H9 (cell line): ENCODE results near the gene FUT9. TPM values are rescaled to one million over a fixed set of nuclear protein-coding genes. Genes with fewer than 3 reads are reported as not detected.

Source experiments
- DNase-seq: peaks from one replicate; pipeline ENCODE4 v3.0.0-alpha.2; 2017
- H2AFZ ChIP-seq: one replicate; pipeline ENCODE4 v1.6.1; 2013; ENCODE audit warnings: mild to moderate bottlenecking, low read length, control low read depth, moderate library complexity
- H2AK5ac ChIP-seq: 2 replicates; pipeline ENCODE4 v1.6.1; 2013; ENCODE audit warnings: low read length, control low read depth, mixed read lengths; ENCODE audit not compliant: insufficient read length
- H2BK120ac ChIP-seq: one replicate; pipeline ENCODE4 v1.6.1; 2013; ENCODE audit warnings: low read depth, mild to moderate bottlenecking, low read length, control low read depth, inconsistent platforms; ENCODE audit not compliant: poor library complexity, severe bottlenecking
- H2BK12ac ChIP-seq: 2 replicates; pipeline ENCODE4 v1.6.1; 2013; ENCODE audit warnings: low read length, control low read depth, mixed read lengths, low read depth; ENCODE audit not compliant: insufficient read length
- H2BK15ac ChIP-seq: 2 replicates; pipeline ENCODE4 v1.6.1; 2013; ENCODE audit warnings: low read depth, low read length, control low read depth
- H2BK20ac ChIP-seq: one replicate; pipeline ENCODE4 v1.6.1; 2013; ENCODE audit warnings: low read depth, mild to moderate bottlenecking, low read length, control low read depth, inconsistent platforms; ENCODE audit not compliant: poor library complexity, severe bottlenecking
- H2BK5ac ChIP-seq: 2 replicates; pipeline ENCODE4 v1.6.1; 2013; ENCODE audit warnings: low read length, control low read depth, mixed read lengths; ENCODE audit not compliant: insufficient read length
- H3K14ac ChIP-seq: 2 replicates; pipeline ENCODE4 v1.6.1; 2013; ENCODE audit warnings: low read length, control low read depth; ENCODE audit not compliant: insufficient read depth
- H3K18ac ChIP-seq: 2 replicates; pipeline ENCODE4 v1.6.1; 2013; ENCODE audit warnings: low read depth, mild to moderate bottlenecking, mixed read lengths, low read length, control low read depth; ENCODE audit not compliant: insufficient read length
- H3K23ac ChIP-seq: 2 replicates; pipeline ENCODE4 v1.6.1; 2013; ENCODE audit warnings: low read length, control low read depth, mixed read lengths, low read depth; ENCODE audit not compliant: insufficient read length
- H3K23me2 ChIP-seq: 2 replicates; pipeline ENCODE4 v1.6.1; 2013; ENCODE audit warnings: low read depth, mild to moderate bottlenecking, mixed read lengths, low read length, control low read depth; ENCODE audit not compliant: insufficient read length, poor library complexity, severe bottlenecking
- H3K27ac ChIP-seq: 2 replicates; pipeline ENCODE4 v1.5.1; 2013; ENCODE audit warnings: low read length, control low read depth, mixed read lengths, low read depth; ENCODE audit not compliant: insufficient read length
- H3K27me3 ChIP-seq: 2 replicates; pipeline ENCODE4 v1.6.1; 2013; ENCODE audit warnings: low read length, control low read depth, inconsistent platforms; ENCODE audit not compliant: insufficient read depth
- H3K4ac ChIP-seq: 2 replicates; pipeline ENCODE4 v1.6.1; 2013; ENCODE audit warnings: low read depth, mild to moderate bottlenecking, control low read depth, inconsistent platforms, low read length, moderate library complexity
- H3K4me1 ChIP-seq: 2 replicates; pipeline ENCODE4 v1.6.1; 2013; ENCODE audit warnings: low read length, control low read depth, inconsistent platforms; ENCODE audit not compliant: insufficient read depth
- H3K4me2 ChIP-seq: 2 replicates; pipeline ENCODE4 v1.6.1; 2013; ENCODE audit warnings: low read length, control low read depth, mixed read lengths; ENCODE audit not compliant: insufficient read length, insufficient read depth
- H3K56ac ChIP-seq: 2 replicates; pipeline ENCODE4 v1.6.1; 2013; ENCODE audit warnings: low read depth, mild to moderate bottlenecking, mixed read lengths, low read length, control low read depth; ENCODE audit not compliant: insufficient read length
- H3K79me1 ChIP-seq: 2 replicates; pipeline ENCODE4 v1.6.1; 2013; ENCODE audit warnings: low read depth, mild to moderate bottlenecking, moderate library complexity, low read length, control low read depth, inconsistent platforms; ENCODE audit not compliant: insufficient read depth, poor library complexity, severe bottlenecking
- H3K79me2 ChIP-seq: 2 replicates; pipeline ENCODE4 v1.6.1; 2013; ENCODE audit warnings: low read length, control low read depth, inconsistent platforms; ENCODE audit not compliant: insufficient read depth
- H3K9ac ChIP-seq: 2 replicates; pipeline ENCODE4 v1.6.1; 2013; ENCODE audit warnings: low read length, control low read depth, mixed read lengths; ENCODE audit not compliant: insufficient read length; ENCODE audit errors: extremely low read depth
- H3K9me3 ChIP-seq: one replicate; pipeline ENCODE4 v1.6.1; 2013; ENCODE audit warnings: low read depth, low read length, inconsistent platforms; ENCODE audit not compliant: control insufficient read depth
- H3T11ph ChIP-seq: one replicate; pipeline ENCODE4 v1.6.1; 2013; ENCODE audit warnings: mild to moderate bottlenecking, low read length, control low read depth, inconsistent platforms
- H4K20me1 ChIP-seq: one replicate; pipeline ENCODE4 v1.6.1; 2013; ENCODE audit not compliant: control insufficient read depth, insufficient read length, insufficient read depth
- H4K5ac ChIP-seq: 2 replicates; pipeline ENCODE4 v1.6.1; 2013; ENCODE audit warnings: low read depth, mild to moderate bottlenecking, mixed read lengths, low read length, control low read depth; ENCODE audit not compliant: insufficient read length
- H4K8ac ChIP-seq: replicated peaks from 2 replicates; pipeline ENCODE4 v1.6.1; 2013; ENCODE audit warnings: low read length, control low read depth, mixed read lengths, low read depth; ENCODE audit not compliant: insufficient read length
- H4K91ac ChIP-seq: 2 replicates; pipeline ENCODE4 v1.6.1; 2013; ENCODE audit warnings: low read depth, mild to moderate bottlenecking, moderate library complexity, mixed read lengths, low read length, control low read depth; ENCODE audit not compliant: insufficient read length
- H3K27ac Mint-ChIP-seq, 3 experiments: 2 replicates in 2 of 3; 3 replicates in 1 of 3; pipeline ENCODE4 v1.8.0; 2020 to 2021; ENCODE audit warnings: mixed read lengths in 3 of 3, mild to moderate bottlenecking in 1 of 3, moderate library complexity in 1 of 3
- H3K27me3 Mint-ChIP-seq: 2 replicates; pipeline ENCODE4 v1.8.0; 2021; ENCODE audit warnings: low read depth, mild to moderate bottlenecking, moderate library complexity, mixed read lengths
- H3K36me3 Mint-ChIP-seq, 3 experiments: 2 replicates in 2 of 3; 3 replicates in 1 of 3; pipeline ENCODE4 v1.8.0; 2020 to 2021; ENCODE audit warnings: low read depth in 3 of 3, mixed read lengths in 3 of 3; ENCODE audit not compliant: insufficient read depth in 1 of 3
- H3K4me1 Mint-ChIP-seq, 2 experiments: 2 replicates each; pipeline ENCODE4 v1.8.0; 2020; ENCODE audit warnings: mixed read lengths in 2 of 2
- H3K4me3 Mint-ChIP-seq, 2 experiments: 2 replicates in 1 of 2; 3 replicates in 1 of 2; pipeline ENCODE4 v1.8.0; 2020 to 2021; ENCODE audit warnings: mild to moderate bottlenecking in 2 of 2, mixed read lengths in 2 of 2, moderate library complexity in 1 of 2
- H3K9me3 Mint-ChIP-seq, 2 experiments: 2 replicates in 1 of 2; 3 replicates in 1 of 2; pipeline ENCODE4 v1.8.0; 2020; ENCODE audit warnings: mild to moderate bottlenecking in 2 of 2, mixed read lengths in 2 of 2, moderate library complexity in 1 of 2
- WGBS: extraction: QIAGEN DNeasy Blood & Tissue Kit; methylation state at CpG from one replicate; pipeline ENCODE4 v1.1.7; 2013; ENCODE audit warnings: missing lambda C conversion rate, low lambda C conversion rate, mixed read lengths; ENCODE audit not compliant: insufficient read length; ENCODE audit errors: extremely low coverage; 5-methylcytosine and 5-hydroxymethylcytosine counted together
- total RNA-seq: library from RNA; stranded (reverse); gene quantifications from 2 replicates; pipeline ENCODE4 v1.2.1, GENCODE V29; 2021
- TF ChIP-seq, protein P1 (sequence below): fragments of 200-600 bp; sonication (generic); conservative IDR thresholded peaks from 3 replicates; pipeline ENCODE4 v1.8.0; 2021; ENCODE audit warnings: antibody characterized with exemption, mild to moderate bottlenecking

Gene FUT9
- total RNA-seq, 1 experiment from 2014 or later: 1.6 TPM

DNA sequence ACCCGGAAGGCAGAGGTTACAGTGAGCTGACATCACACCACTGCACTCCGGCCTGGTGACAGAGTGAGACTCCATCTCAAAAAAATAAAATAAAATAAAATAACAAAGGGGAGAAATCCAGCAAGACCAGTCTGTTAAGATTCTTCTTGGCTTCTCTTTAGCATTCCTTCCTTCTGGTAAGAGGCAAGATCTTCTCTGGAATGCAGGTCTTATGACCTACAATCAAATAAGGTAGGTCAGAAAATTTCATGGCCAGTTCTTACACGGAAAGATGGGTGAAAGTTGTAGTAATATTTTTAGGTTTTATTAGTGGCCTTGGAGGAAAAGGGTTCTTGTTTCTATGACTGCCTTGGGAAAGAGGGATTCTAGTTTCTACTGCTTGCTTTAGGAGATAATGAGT is 180.9 kb downstream of the FUT9 start:
- no peak overlapping the region for H3K4me2 ChIP-seq

More for the DNA sequence above, 180.9 kb downstream of the FUT9 start:
- WGBS: no CpG with 5 or more reads among the region's 3 CpGs
- H3K4ac ChIP-seq: no peak overlapping the region; the same call in 1 of the 2 replicates
- no peak overlapping the region for H3K56ac ChIP-seq
- H3T11ph ChIP-seq: no peak overlapping the region
- TF ChIP-seq, protein P1, sequence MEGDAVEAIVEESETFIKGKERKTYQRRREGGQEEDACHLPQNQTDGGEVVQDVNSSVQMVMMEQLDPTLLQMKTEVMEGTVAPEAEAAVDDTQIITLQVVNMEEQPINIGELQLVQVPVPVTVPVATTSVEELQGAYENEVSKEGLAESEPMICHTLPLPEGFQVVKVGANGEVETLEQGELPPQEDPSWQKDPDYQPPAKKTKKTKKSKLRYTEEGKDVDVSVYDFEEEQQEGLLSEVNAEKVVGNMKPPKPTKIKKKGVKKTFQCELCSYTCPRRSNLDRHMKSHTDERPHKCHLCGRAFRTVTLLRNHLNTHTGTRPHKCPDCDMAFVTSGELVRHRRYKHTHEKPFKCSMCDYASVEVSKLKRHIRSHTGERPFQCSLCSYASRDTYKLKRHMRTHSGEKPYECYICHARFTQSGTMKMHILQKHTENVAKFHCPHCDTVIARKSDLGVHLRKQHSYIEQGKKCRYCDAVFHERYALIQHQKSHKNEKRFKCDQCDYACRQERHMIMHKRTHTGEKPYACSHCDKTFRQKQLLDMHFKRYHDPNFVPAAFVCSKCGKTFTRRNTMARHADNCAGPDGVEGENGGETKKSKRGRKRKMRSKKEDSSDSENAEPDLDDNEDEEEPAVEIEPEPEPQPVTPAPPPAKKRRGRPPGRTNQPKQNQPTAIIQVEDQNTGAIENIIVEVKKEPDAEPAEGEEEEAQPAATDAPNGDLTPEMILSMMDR: no peak
- no peak overlapping the region for H4K5ac ChIP-seq
- H2BK5ac ChIP-seq: no peak overlapping the region
- Mint-ChIP-seq H3K27ac (peak overlapping the region; percentile 66 to 97 (median 75); a peak in 6 of 7 replicates), H3K27me3 (no peaks in the 10 kb centered on the region), H3K36me3 (peaks cover 0 to 6% (median 0%) of the 10 kb centered on the region in 3 experiments; a peak in 3 of 7 replicates), H3K4me3 (no peak overlapping the region), H3K4me1 (peaks cover 14 to 20% of the 10 kb centered on the region in 2 experiments), H3K9me3 (peaks cover 7 to 11% of the 10 kb centered on the region in 2 experiments; a peak in 4 of 5 replicates)
- no peak overlapping the region for H2AFZ ChIP-seq
- no peaks in the 10 kb centered on the region for H3K79me1 ChIP-seq
- peak overlapping the region; percentile 83 for H2BK20ac ChIP-seq
- H3K9ac ChIP-seq: no peak overlapping the region
- H4K20me1 ChIP-seq: no peaks in the 10 kb centered on the region
- peaks cover 2% of the 10 kb centered on the region; the same call in 1 of the 2 replicates for H3K4me1 ChIP-seq
- DNase-seq: no peak
- H3K23ac ChIP-seq: no peak overlapping the region
- no peak overlapping the region for H2BK120ac ChIP-seq
- no peaks in the 10 kb centered on the region for H3K27me3 ChIP-seq
- no peak overlapping the region for H4K91ac ChIP-seq
- H3K79me2 ChIP-seq: no peaks in the 10 kb centered on the region
- no peak overlapping the region for H3K18ac ChIP-seq
- H3K9me3 ChIP-seq: no peaks in the 10 kb centered on the region
- no peaks in the 10 kb centered on the region for H3K23me2 ChIP-seq
- no peak overlapping the region for H2BK15ac ChIP-seq
- no peak overlapping the region for H2BK12ac ChIP-seq
- no peak overlapping the region for H3K14ac ChIP-seq
- H2AK5ac ChIP-seq: no peak overlapping the region
- peak overlapping the region; percentile 71 for H3K27ac ChIP-seq
- no peak overlapping the region for H4K8ac ChIP-seq
